ENCODE results near the gene UBE2U. TPM values are rescaled to one million over a fixed set of nuclear protein-coding genes. Genes with fewer than 3 reads are reported as not detected.

The UBE2U gene
- total and polyA plus RNA-seq, 2 of the 8 experiments (the other 6 are each of a cell fraction or from before 2014, with no cell fraction given): not detected

- H4K20me1 ChIP-seq (replicated peaks in 1 of 2; ENCODE audit: control insufficient read depth in 1 of 2, insufficient read depth in 2 of 2, low read length in 2 of 2): no peaks in the 10 kb centered on the region
- no peaks in the 10 kb centered on the region for H3K79me2 ChIP-seq (ENCODE audit: control insufficient read depth in 1 of 2, insufficient read depth in 2 of 2, low read length in 2 of 2)
- POLR2A ChIA-PET (ENCODE audit: partially characterized antibody): no interaction called here
- peaks cover 0 to 3% (median 0%) of the 10 kb centered on the region in 4 experiments; a peak in 2 of 7 replicates for H3K4me1 ChIP-seq (replicated peaks in 1 of 4; ENCODE audit: control insufficient read depth in 3 of 4, insufficient read depth in 4 of 4, low read length in 3 of 4)
- no peak overlapping the region for H2BK12ac ChIP-seq (ENCODE audit: low read depth, low read length)
- no peak overlapping the region for H2BK15ac ChIP-seq (ENCODE audit: low read length)
- 54% methylated on average over 3 of the region's 3 CpGs; no CpG with 5 or more reads in 1 of the 2 experiments for WGBS, 2 experiments (ENCODE audit: extremely low coverage in 1 of 2, insufficient coverage in 1 of 2, insufficient read length in 1 of 2, insufficient replicate concordance in 2 of 2, low coverage in 1 of 2, low lambda C conversion rate in 2 of 2, missing lambda C conversion rate in 1 of 2)
- no peak overlapping the region for H3K27ac ChIP-seq (ENCODE audit: low read depth, low read length)
- no peak overlapping the region for H3K18ac ChIP-seq (ENCODE audit: extremely low read depth, low read length)
- H3K23ac ChIP-seq (ENCODE audit: insufficient read length): no peak overlapping the region
- no peak overlapping the region for H3K56ac ChIP-seq (replicated peaks; ENCODE audit: insufficient read length, low read depth, low read length)
- DNase-seq (ENCODE audit: low read depth in 1 of 2, low spot score in 2 of 2) (no peak), FAIRE-seq (no peak)
- no peaks in the 10 kb centered on the region for H3K79me1 ChIP-seq (ENCODE audit: low read depth, low read length)
- no peaks in the 10 kb centered on the region; the same call in 1 of the 2 replicates for H3K23me2 ChIP-seq (ENCODE audit: low read depth, low read length)
- H4K5ac ChIP-seq (ENCODE audit: insufficient read length, low read depth, low read length): no peak overlapping the region
- H2BK5ac ChIP-seq (ENCODE audit: low read depth, low read length): no peak overlapping the region
- H2BK120ac ChIP-seq (replicated peaks; ENCODE audit: low read depth, low read length): no peak overlapping the region
- no peak overlapping the region for H2BK20ac ChIP-seq (ENCODE audit: low read length)
- H3K14ac ChIP-seq (ENCODE audit: insufficient read length): no peak overlapping the region
- H3K27me3 ChIP-seq (replicated peaks in 1 of 4; ENCODE audit: control insufficient read depth in 3 of 4, extremely low read depth in 1 of 4, insufficient read depth in 3 of 4, low read length in 3 of 4): 0 out of 7 replicates have a peak, but pooled peaks cover 0 to 1% (median 0%) of the 10 kb centered on the region in 4 experiments
- CTCF ChIA-PET (ENCODE audit: partially characterized antibody): interaction anchor here (0.7 to 1.2 kb wide), 6 partner anchors 15 to 538 kb away, joined by 3 to 5 read pairs (median 3); no protein-coding TSS in a partner anchor
- no peaks in the 10 kb centered on the region for H3K36me3 ChIP-seq (ENCODE audit: control insufficient read depth in 2 of 4, insufficient read depth in 4 of 4, low read length in 3 of 4)
- no peak overlapping the region for H4K8ac ChIP-seq (ENCODE audit: extremely low read depth, insufficient read depth, low read length)
- no peak overlapping the region for H4K91ac ChIP-seq (replicated peaks; ENCODE audit: insufficient read length, low read length)
- no peak overlapping the region for H2AK5ac ChIP-seq (ENCODE audit: low read depth, low read length)
- no peak overlapping the region for H3K4ac ChIP-seq (replicated peaks; ENCODE audit: insufficient read length, low read depth, low read length)
- H3K4me2 ChIP-seq (ENCODE audit: insufficient read depth in 1 of 2, low read depth in 2 of 2, low read length in 2 of 2): no peak overlapping the region
- no peak overlapping the region for H3K9ac ChIP-seq (replicated peaks in 1 of 4; ENCODE audit: extremely low read depth in 1 of 4, low read depth in 3 of 4, low read length in 3 of 4)
- no peaks in the 10 kb centered on the region for H3K9me3 ChIP-seq (ENCODE audit: insufficient read depth in 2 of 2, low read depth in 1 of 2, low read length in 1 of 2)
- no peak overlapping the region for H3K4me3 ChIP-seq (ENCODE audit: extremely low read depth in 1 of 4, insufficient read depth in 2 of 4, low read depth in 3 of 4, low read length in 4 of 4)
- H2AFZ ChIP-seq (ENCODE audit: low read length): no peak overlapping the region
- TF ChIP-seq SIRT6 (IDR thresholded peaks at IDR 0.05; ENCODE audit: low read length): no peak
- no peak for TF ChIP-seq RFX5 (IDR thresholded peaks at IDR 0.05; ENCODE audit: borderline replicate concordance, low read depth, low read length)
- TF ChIP-seq JUND (IDR thresholded peaks at IDR 0.05; ENCODE audit: low read length): no peak
- TF ChIP-seq, protein P1, sequence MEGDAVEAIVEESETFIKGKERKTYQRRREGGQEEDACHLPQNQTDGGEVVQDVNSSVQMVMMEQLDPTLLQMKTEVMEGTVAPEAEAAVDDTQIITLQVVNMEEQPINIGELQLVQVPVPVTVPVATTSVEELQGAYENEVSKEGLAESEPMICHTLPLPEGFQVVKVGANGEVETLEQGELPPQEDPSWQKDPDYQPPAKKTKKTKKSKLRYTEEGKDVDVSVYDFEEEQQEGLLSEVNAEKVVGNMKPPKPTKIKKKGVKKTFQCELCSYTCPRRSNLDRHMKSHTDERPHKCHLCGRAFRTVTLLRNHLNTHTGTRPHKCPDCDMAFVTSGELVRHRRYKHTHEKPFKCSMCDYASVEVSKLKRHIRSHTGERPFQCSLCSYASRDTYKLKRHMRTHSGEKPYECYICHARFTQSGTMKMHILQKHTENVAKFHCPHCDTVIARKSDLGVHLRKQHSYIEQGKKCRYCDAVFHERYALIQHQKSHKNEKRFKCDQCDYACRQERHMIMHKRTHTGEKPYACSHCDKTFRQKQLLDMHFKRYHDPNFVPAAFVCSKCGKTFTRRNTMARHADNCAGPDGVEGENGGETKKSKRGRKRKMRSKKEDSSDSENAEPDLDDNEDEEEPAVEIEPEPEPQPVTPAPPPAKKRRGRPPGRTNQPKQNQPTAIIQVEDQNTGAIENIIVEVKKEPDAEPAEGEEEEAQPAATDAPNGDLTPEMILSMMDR (IDR thresholded peaks at IDR 0.05; ENCODE audit: control extremely low read depth in 1 of 3, insufficient read depth in 1 of 3, low read depth in 1 of 3, low read length in 3 of 3): no peak
- no peak for TF ChIP-seq HDAC6 (IDR thresholded peaks at IDR 0.05; ENCODE audit: low read depth, low read length)
- no peak for TF ChIP-seq SRF (IDR thresholded peaks at IDR 0.05; ENCODE audit: low read depth, low read length)
- no peak for TF ChIP-seq BRCA1 (IDR thresholded peaks at IDR 0.05; ENCODE audit: low read depth, low read length)
- no peak for TF ChIP-seq HDAC2 (IDR thresholded peaks at IDR 0.05; ENCODE audit: borderline replicate concordance in 1 of 2, low read depth in 2 of 2, low read length in 2 of 2)
- no peak for TF ChIP-seq PHF8 (conservative IDR thresholded peaks at IDR 0.05; ENCODE audit: low read depth, low read length)
Measured at GRCh38 chr1:64287071-64287470, 83.6 kb downstream of the UBE2U start.
